HG03060 (cell line): ENCODE results near the gene DLX3.

ENCODE experiments used
- ATAC-seq: cut with Tn5 transposase; IDR thresholded peaks from one replicate; pipeline ENCODE4 v1.9.1; 2021; ENCODE audit warnings: low read depth, moderate number of reproducible peaks; ENCODE audit not compliant: unreplicated experiment

The DLX3 gene

DNA sequence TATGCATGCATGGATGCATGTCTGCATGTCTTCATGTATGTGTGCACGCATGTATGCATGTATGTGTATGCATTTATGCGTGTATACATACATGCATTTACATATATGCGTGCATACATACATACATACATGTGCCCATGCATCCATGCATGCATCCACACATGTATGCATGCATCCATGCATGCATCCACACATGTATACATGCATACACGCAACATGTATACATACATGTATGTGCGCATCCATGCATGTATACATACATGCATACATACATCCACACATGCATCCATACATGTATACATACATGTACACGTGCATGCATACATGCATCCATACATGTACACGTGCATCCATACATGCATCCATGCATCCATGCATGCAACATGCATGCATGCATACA is 29.8 kb upstream of the DLX3 start:
- no peak for ATAC-seq

DNA sequence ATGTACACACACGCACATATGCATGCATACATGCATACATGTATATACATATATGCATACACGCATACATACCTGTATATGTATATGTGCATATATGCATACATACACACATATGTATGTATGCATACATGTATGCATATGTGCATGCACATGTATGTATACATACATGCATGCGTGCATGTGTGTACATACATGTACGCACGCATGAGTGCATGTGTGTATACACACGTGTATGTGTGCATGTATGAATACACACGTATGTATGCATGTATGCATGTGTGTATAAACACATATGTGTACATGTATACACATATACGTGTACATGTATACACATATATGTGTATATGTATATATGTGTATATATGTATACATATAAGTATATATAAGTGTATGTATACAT is 28.5 kb upstream of the DLX3 start:
- ATAC-seq, result no peak

DNA sequence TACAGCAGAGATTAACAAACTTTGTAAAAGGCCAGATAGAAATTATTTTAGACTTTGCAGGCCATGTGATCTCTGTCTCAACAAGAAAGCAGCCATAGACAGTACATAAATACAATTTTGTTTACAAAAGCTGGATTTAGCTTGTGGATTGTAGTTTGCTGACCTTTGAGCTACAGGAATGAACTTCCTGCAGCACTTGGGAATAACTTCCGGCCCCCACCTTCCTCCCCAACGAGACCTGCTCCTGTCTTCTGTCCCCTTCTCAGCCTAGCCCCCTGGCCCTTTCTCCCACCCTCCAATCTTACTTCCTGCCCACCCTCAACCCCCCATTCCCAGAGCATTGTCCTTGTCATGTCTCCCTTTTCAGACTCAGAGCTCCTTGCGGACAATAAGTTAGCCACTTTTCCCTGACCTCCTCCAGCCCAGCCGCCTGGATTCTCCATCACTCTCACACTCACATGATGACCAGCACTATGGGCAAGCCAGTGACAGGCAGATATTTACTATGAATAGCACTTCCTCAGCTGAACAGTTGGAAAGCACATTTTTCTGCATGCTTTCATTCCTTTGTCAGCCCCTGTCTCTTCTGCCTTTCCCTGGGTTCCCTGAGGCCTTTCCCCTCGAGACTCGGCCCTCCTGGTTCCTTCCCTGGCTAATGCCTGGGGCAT is 27.6 kb upstream of the DLX3 start:
- ATAC-seq, result no peak

DNA sequence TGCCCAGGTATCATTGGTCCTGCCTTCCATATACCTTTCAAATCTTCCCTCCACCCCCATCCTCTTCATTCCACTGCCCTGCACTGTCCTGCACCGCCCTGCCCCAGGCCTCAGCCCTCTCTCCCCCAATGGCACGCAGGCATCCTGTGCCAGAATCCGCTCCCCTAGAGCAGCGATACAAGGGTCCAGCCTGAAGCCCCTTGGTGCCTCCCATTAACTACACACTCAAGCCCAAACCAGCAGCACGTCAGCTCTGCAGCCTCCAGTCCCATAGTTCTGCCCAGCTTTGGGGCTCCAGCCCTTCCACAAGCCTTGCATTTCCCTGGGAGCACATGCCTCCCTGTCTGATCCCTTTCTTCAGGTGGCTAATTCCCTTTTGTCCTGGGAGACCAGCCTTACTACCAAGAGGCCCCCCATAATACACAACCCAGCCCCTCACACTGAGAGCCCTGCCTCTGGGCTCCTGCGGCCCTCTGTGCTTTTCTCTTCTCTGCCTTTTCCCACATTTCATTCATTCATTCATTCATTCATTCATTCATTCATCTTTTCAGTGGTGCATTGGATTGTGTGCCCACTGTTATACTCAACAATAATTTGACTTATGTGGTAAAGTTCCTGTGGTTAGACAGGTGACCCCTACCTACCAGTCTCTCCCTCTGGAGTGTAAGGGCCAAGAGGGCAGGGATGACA is 26.8 kb upstream of the DLX3 start:
- no peak for ATAC-seq

DNA sequence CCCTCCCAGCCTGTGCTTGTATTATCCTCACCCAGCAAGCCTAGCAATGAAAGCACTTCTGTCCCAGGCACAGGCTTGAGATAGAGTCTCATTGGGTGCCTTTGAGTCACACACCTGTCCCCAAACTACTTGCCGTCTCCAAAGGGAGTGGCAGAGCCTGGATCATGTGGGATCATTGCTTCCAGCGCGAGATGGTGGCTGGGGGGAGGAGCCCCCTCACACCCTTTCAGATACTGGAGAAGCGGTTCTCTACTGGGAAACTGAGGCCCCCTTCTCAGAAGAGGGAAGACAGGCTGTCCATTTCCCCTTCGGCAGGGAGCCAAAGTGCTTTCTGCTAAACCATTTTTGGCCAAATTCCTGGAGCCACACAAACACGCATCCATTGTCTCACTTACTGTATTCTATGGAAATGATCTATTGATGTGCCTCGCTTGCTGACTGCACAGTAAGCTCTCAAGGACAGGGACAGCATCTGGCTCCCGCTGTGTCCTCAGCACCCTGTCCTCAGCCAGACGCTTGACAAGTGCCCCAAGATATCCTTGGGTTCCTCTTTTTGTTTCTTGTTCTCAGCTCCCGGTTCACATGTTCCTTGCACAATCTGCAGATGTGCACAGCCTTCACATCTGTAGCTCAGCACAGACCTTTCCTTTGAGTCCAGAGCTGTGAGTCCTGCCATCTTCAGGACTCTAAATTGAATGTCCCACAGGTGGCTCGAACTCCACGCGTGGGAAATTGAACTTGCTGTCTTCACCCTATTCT is 26.0 kb upstream of the DLX3 start:
- no peak for ATAC-seq

DNA sequence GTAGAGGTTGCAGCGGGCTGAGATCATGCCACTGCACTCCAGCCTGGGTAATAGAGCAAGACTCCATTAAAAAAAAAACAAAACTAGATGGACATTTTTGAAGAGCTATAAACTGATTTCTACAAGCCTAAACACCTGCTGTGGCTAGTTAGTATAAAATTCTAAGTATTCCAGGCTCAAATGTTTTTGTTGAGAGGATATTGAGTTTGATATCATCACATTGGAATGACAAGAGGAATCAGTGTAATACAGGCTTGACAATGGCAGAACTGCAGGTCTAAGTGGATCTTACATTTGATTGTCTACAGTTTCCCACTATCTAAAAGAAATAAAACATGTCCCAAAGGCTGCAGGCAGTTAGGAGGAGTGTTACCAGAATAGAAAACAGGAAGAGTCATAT is 23.9 kb upstream of the DLX3 start:
- no peak for ATAC-seq

DNA sequence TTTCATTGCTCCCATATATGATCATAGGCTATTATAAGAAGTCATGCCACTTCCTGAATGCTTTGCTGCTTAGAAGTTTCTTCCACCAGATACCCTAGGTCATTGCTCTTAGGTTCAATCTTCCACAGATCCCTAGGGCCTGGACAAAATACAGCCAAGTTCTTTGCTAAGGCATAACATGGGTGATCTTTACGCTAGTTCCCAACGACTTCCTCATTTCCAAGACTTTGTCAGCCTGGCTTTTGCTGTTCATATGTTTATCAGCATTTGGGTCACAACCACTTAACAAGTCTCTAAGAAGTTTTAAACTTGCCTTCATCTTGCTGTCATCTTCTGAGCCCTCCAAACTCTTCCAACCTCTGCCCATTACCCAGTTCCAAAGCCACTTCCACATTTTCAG is 20.1 kb upstream of the DLX3 start:
- ATAC-seq, result no peak

DNA sequence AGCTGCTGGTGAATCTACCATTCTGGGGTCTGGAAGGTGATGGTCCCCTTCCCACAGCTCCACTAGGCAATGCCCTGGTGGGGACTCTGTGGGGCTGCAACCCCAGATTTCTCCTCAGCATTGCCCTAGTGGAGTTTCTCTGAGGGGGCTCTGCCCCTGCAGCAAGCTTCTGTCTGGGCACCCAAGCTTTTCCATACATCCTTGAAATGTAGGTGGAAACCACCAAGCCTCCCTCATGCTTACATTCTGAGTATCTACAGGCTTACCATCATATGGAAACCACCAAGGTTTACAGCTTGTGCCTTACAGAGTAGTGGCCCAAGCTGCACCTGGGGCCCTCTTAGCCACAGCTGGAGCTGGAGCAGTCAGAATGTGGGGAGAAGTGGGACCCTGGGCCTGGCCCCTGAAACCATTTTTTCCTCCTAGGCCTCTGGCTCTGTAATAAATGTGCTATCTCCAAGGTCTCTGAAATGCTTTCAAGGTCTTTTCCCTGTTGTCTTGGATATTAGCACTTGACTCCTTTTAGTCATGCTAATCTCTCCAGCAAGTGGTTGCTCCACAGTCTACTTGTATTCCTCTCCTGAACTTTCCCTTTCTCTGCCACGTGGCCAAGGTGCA is 19.6 kb upstream of the DLX3 start:
- ATAC-seq, result no peak

DNA sequence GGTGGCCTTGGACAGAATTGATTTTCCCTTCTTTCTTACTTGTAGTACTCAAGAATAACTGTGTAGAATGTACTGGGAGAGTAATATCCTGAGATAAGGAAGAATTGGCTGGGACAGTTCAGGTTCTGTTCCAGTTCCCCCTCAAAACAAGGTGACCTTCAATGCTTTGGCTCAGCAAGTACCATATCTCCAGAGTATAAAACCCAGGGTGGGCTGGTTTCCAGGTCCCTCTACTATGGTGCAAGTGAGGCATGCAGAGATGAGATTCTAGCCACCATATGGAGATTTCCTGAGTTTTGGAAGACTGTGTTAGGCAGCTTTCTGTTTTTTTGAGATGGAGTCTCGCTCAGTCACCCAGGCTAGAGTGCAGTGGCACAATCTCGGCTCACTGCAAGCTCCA is 18.1 kb upstream of the DLX3 start:
- ATAC-seq, result no peak

DNA sequence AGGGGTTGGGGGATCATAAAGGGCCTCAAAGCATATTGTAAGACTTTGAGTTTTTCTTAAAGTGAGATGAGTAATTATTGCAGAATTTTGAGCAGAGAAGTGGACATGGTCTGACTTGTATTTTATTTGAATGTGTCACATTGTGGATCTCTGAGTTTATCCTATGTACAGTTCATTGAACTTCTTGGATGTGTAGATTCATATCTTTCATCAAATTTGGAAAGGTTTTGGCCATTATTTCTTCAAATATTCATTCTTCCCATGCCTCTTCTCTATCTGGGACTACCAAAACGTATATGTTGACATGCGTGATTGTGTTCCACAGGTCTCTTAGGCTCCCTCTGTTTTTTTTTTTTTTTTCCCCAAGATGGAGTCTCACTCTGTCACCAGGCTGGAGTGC is 14.3 kb upstream of the DLX3 start:
- ATAC-seq, result no peak

DNA sequence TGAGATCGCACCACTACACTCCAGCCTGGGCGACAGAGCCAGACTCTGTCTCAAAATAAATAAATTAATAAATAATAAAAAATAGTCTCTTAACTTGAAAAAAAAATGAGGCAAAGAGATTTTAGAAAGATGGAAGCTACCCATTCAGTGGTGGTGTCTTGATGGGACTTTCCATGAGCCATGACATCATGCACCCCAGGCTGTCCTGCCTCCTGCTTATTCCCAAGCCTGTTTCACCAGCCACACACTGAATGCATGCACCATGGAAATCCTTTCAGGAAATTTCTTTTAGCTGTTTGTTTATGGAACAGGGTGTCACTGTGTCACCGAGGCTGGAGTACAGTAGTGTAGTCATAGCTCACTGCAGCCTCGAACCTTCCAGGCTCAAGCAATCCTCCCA is 8.9 kb upstream of the DLX3 start:
- no peak for ATAC-seq

DNA sequence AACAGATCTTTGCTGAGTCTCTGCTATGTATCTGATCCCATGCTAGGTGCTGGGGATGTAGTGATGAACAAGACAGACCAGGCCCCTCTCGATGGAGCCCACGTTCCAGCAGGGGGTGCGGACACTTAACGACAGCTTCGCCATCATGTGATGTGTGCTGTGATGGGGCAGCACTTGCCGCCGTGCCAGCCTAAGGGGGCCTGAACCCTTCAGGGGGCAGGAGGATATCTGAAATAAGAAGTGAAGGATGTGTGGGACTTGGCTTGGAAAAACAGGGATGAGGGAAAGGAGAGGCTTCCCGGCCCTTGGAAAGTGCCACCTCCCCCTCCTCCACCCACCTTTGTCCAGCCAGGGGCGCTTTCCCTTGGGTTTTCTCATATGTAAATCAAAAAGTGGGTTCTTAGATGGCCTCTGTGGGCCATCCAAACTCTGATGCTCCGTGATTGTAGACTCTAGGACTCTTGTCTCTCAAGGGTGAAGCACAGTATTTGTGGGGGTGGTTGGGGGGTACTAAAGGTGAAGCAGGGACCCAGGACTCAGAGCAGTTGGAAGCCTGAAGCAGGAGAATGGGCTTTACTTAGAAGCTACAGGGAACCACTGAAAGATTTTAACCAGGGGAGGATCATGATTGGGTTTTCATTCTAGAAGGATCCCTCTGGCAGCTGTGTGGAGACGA is 4.0 kb upstream of the DLX3 start:
- no peak for ATAC-seq

DNA sequence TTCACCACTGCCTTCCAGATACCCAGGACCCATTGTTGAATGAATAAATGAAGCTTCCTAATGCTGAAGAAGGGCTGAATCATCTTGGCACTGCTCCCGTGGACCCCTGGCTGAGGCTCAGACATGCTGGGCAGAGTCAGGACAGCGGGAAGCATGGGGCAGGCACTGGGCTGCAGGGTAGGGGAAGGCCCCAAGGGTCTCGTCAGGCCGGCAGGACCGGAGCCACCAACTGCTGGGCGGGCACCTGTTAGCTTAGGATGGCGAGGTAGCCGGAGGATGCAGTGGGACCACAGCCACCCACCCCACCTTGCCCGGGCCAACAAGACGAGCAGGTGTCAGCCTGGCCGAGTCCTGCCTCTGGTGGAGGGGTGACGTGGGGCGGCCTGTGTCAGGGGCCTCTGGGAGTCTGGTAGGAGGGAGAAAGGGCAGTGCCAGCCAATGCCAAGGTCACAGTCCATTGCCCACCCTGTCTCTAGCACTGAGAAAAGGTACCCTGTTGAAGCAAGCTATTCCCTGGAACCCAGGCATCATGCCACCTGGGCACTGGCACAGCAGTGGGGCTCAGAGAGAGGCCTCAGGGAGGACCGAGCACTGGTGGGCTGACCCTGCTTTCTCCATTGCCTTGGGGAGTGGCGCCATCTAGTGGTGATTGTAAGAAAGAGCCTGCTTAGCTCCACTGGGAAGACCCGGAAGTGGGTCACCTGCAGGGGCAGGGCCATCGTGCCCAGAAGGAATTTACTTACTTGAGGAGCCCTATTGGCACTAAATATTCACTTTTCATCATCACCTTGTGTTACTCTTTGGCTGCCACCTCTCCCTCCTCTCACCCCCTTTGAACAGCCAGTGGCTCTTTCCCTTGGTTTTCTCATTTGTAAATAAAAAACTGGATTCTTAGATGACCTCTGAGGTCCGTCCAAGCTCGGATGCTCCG is 3.0 kb upstream of the DLX3 start:
- ATAC-seq, result no peak

DNA sequence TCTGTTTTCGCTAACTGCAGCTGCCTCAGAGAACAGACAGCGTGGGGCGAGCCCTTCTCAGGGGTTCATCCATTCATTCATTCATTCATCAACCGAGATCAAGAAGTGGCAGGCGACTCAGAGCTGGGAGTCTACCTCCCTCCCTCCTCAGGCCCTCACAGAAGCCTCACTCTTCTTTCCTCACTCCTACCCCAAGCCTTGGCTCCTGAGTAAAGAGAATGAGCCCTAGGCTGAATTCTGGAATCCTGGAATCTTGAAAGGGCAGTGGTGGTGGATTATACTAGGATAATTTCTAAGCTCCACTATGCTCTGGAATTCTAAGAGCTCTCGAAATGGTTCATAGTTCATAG is 2.3 kb upstream of the DLX3 start:
- no peak for ATAC-seq

DNA sequence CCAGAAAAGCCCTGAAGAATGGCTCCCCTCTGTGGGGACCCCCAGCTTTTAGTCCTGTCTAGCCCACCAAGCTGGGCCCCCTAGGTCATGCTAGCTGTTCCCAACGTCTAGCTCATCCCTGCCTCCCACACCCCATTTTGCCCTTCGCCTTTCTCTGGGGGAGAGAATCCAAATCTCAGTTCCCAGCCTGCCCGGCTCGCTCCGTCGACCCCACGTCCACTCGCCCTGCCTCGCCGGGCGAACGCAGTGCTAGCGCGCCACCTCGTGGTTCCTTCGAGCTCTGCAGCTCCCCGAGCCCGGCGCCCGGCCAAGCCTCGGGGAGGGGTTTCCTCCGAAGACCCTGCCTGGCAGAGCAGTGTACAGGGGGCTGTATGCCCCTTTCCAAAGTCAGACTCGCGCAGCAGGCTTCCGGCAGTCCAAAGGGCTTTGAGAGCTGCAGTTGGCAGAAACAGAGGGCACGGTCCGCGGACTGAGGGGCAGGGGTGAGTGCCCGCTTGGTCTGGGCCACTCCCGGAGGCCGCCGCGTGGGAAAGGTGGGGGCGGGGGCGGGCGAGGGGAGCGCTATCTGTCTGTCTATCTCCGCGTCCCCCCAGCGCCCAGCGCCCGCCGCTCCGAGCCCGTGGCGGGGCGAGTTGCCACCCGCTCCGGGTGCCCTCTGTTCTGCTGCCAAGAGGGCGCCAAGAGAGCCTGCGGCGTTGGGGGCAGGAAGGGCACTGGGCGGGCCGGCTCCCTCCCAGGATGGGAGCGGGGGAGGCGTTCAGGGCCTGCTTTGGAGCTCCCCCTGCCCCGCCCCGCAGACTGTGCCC is 1.7 kb upstream of the DLX3 start:
- no peak for ATAC-seq

DNA sequence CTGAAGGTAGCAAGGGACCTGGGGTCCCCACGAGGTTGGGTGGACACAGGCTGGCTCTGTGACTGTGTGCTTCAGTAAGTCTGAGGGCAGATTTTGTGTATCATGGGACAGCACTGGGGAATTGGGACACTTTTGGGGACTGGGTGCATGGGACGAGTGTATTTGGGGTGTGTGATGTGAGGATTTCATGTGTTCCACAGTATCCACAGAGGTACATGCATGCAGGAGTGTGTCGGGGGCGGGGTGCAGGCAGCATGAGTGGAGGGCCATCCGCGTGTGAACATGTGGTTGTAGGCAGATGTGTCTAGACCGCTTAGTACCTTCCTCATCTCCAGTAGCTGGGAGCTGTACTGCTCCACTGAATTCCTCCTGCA is 1.1 kb upstream of the DLX3 start:
- ATAC-seq, result no peak

DNA sequence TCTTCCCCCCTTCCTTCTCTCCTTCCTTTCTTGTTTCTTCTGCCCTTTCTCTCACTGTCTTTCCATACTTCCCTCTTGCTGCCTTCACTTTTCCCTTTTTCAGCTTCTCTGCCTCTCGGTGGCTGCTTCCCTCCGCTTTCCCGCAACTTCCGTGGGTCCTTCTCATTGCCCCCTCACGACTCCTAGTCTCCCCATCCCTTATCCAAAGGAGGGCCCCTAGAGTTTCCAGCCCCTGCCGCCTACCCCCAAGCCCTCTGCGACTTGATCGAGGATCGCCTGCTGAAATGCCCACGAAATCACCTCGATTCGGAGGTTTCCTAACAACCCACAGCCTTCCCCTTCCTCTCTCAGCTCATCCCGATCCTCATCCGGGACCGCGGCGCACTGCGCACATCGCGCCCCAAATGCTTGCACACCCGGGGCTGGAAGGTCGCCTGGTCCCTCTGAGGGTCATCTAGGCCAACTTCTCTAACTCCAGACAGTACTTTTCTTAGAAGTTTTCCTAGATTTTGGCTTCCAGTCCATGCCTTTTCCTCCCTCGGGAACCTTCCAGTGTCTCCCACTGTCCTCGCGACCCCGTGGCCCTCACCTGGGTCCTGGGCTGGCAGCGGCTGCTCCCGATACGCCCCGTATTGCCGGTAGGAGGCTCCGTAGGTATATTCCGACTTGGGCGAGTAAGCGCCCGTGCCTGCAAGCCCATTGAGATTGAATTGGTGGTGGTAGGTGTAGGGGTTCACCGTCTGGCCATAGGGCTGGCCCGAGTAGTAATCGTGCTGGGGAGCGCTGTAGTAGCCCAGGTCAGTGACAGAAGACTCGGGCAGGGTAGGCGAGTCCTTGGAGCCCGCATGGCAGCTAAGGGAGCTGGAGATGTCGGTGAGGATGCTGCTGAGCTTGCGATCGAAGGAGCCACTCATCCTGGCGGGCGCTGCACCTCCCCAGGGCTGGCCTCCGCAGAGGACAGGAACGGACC is 654 bp downstream of the DLX3 start:
- no peak for ATAC-seq

DNA sequence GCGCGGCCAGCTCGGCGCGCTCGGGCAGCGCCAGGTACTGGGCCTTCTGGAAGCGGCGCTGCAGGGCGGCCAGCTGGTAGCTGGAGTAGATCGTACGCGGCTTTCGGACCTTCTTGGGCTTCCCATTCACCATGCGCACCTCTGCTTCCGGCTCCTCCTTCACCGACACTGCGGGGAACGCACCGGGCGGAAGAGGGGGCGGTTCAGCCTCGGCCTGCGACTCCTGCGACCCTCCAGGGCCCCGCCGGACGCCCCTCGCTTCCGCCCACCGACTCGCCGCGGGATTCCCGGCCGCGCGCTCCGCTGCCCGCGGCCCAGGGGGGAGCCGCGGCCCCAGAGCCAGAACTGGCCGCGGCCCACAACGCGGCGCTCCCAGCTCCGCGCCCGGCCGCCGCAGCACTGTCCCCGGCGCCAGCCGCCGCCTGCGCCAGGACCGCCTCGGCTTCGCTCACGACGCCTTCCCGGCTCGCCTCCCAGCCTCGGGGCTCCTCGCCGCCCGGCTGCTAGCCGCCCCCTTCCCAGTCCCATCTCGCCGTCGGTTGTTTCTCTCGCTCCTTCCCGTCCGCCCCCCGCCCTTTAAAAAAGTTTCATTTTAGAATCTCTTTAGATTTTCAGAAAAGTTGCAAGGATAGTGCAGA is 1.5 kb downstream of the DLX3 start:
- no peak for ATAC-seq
